ENCODE data around the gene ZNF576. TPM values are rescaled to one million over a fixed set of nuclear protein-coding genes. Genes with fewer than 3 reads are reported as not detected.

The ZNF576 gene
- total and polyA plus RNA-seq, 2 of the 13 experiments (the other 11 are each of a cell fraction or from before 2014, with no cell fraction given): 7.2 to 9.6 TPM

- no peak for TF ChIP-seq TIGD3 (CRISPR knock-in tag; IDR thresholded peaks at IDR 0.05; ENCODE audit: borderline replicate concordance)
- TF ChIP-seq, protein P1, sequence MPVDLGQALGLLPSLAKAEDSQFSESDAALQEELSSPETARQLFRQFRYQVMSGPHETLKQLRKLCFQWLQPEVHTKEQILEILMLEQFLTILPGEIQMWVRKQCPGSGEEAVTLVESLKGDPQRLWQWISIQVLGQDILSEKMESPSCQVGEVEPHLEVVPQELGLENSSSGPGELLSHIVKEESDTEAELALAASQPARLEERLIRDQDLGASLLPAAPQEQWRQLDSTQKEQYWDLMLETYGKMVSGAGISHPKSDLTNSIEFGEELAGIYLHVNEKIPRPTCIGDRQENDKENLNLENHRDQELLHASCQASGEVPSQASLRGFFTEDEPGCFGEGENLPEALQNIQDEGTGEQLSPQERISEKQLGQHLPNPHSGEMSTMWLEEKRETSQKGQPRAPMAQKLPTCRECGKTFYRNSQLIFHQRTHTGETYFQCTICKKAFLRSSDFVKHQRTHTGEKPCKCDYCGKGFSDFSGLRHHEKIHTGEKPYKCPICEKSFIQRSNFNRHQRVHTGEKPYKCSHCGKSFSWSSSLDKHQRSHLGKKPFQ (CRISPR knock-in tag; IDR thresholded peaks at IDR 0.05; ENCODE audit: insufficient replicate concordance): peak; percentile 12
- no peak for TF ChIP-seq SOX6 (IDR thresholded peaks at IDR 0.05)
- TF ChIP-seq SOX6 (CRISPR knock-in tag; IDR thresholded peaks at IDR 0.05): peak; percentile 34; the same call in 1 of the 2 replicates
- 0 out of 2 replicates have a peak, but pooled peaks have one; percentile 14 for TF ChIP-seq CAMTA2 (CRISPR knock-in tag; IDR thresholded peaks at IDR 0.05; ENCODE audit: borderline replicate concordance)
- TF ChIP-seq, protein P2, sequence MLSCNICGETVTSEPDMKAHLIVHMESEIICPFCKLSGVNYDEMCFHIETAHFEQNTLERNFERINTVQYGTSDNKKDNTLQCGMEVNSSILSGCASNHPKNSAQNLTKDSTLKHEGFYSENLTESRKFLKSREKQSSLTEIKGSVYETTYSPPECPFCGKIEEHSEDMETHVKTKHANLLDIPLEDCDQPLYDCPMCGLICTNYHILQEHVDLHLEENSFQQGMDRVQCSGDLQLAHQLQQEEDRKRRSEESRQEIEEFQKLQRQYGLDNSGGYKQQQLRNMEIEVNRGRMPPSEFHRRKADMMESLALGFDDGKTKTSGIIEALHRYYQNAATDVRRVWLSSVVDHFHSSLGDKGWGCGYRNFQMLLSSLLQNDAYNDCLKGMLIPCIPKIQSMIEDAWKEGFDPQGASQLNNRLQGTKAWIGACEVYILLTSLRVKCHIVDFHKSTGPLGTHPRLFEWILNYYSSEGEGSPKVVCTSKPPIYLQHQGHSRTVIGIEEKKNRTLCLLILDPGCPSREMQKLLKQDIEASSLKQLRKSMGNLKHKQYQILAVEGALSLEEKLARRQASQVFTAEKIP (CRISPR knock-in tag; IDR thresholded peaks at IDR 0.05; ENCODE audit: borderline replicate concordance): no peak
- no peak for TF ChIP-seq HNF4A (CRISPR knock-in tag; IDR thresholded peaks at IDR 0.05)
- TF ChIP-seq JDP2 (CRISPR knock-in tag; IDR thresholded peaks at IDR 0.05; ENCODE audit: borderline replicate concordance): no peak
- no peak for TF ChIP-seq ATM (IDR thresholded peaks at IDR 0.05; ENCODE audit: borderline replicate concordance)
- no peak for TF ChIP-seq SNAPC2 (CRISPR knock-in tag; IDR thresholded peaks at IDR 0.05)
- TF ChIP-seq ZNF800 (CRISPR knock-in tag; IDR thresholded peaks at IDR 0.05): no peak
- TF ChIP-seq REL (CRISPR knock-in tag; conservative IDR thresholded peaks at IDR 0.05): no peak
- no peak for TF ChIP-seq ZBTB4 (CRISPR knock-in tag; IDR thresholded peaks at IDR 0.05; ENCODE audit: borderline replicate concordance)
- TF ChIP-seq ZNF331 (CRISPR knock-in tag; IDR thresholded peaks at IDR 0.05): peak; percentile 42; the same call in 1 of the 2 replicates
- TF ChIP-seq, protein P3, sequence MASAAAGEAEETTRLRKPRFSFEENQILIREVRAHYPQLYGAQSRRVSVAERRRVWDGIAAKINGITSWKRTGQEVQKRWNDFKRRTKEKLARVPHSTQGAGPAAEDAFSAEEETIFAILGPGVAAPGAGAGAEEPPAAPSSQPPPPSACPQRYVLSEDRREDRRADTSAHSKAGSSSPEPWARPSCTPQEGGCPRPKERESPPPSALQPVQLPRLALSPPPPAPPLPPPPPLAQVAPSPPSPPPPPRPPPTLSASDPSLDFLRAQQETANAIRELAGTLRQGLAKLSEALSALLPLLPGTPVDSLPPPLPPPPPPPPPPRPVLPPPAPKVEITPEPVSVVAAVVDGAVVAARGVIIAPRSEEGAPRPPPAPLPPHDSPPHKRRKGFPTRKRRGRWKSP (CRISPR knock-in tag; IDR thresholded peaks at IDR 0.05): peak; percentile 51; the same call in 1 of the 2 replicates
- no peak for TF ChIP-seq DDIT3 (CRISPR knock-in tag; IDR thresholded peaks at IDR 0.05)
These were observed 1.4 kb upstream of the ZNF576 start (continued) for GRCh38 chr19:43594710-43595604.
